Breast epithelium (tissue), 4 donors: ENCODE measurements around the gene FAM163A. TPM values are rescaled to one million over a fixed set of nuclear protein-coding genes. Genes with fewer than 3 reads are reported as not detected.

Experiments
- DNase-seq, 2 donors: peaks; one replicate each; pipeline ENCODE4 v3.0.0-alpha.2; 2019; ENCODE audit warnings: low spot score in 2 of 2
- H3K27ac ChIP-seq, 2 donors: fragments of 200-600 bp; sonication (generic) in 1 of 2; one replicate each; pipeline ENCODE4 v1.5.1; 2016 to 2019; ENCODE audit warnings: mild to moderate bottlenecking in 1 of 2
- H3K27me3 ChIP-seq, 2 donors: fragments of 200-600 bp; sonication (generic) in 1 of 2; one replicate each; pipeline versions ENCODE4 v1.5.1 to v1.6.0; 2017 to 2019; ENCODE audit warnings: control low read depth in 1 of 2, mild to moderate bottlenecking in 1 of 2
- H3K36me3 ChIP-seq: fragments of 200-600 bp; one replicate; pipeline ENCODE4 v1.5.1; 2019
- H3K4me1 ChIP-seq, 2 donors: fragments of 200-600 bp; sonication (generic); one replicate each; pipeline ENCODE4 v1.5.1; 2016 to 2019; ENCODE audit warnings: control low read depth in 1 of 2
- H3K4me3 ChIP-seq, 3 donors: fragments of 200-600 bp; sonication (generic); 1 replicate in 2 of 3; 2 replicates in 1 of 3; pipeline ENCODE4 v1.5.1; 2016 to 2019; ENCODE audit warnings: mild to moderate bottlenecking in 3 of 3, moderate library complexity in 2 of 3
- H3K9me3 ChIP-seq, 2 donors: fragments of 200-600 bp; sonication (generic) in 1 of 2; one replicate each; pipeline ENCODE4 v1.5.1; 2016 to 2019; ENCODE audit warnings: control low read depth in 1 of 2
- POLR2A ChIP-seq: fragments of 450-650 bp; IDR thresholded peaks from one replicate; pipeline ENCODE4 v1.6.1; 2016; ENCODE audit warnings: antibody characterized with exemption, mild to moderate bottlenecking, moderate library complexity
- POLR2AphosphoS5 ChIP-seq, 3 donors: sonication (generic); formaldehyde crosslinking; IDR thresholded peaks; one replicate each; pipeline ENCODE4 v1.6.1; 2017; ENCODE audit warnings: antibody characterized with exemption in 3 of 3
- intact Hi-C: fragments of 100-400 bp; cut with DNase I; formaldehyde crosslinking; loops from one replicate; pipeline ENCODE4 v1.15.1; 2023; ENCODE audit warnings: low total_unique reads
- total RNA-seq, 3 donors: library from RNA; depleted of rRNA; stranded (reverse); fragments of >200 nt; gene quantifications; one replicate each; pipeline ENCODE4 v1.1.0, GENCODE V29; 2016
- TF ChIP-seq, protein P1 (sequence below), 3 donors: fragments of 450-650 bp; IDR thresholded peaks; one replicate each; pipeline ENCODE4 v1.5.1; 2016 to 2017; ENCODE audit warnings: antibody characterized with exemption in 3 of 3, mild to moderate bottlenecking in 3 of 3, moderate library complexity in 3 of 3

FAM163A gene
- total RNA-seq, 3 donors from 2014 or later: not detected

DNA sequence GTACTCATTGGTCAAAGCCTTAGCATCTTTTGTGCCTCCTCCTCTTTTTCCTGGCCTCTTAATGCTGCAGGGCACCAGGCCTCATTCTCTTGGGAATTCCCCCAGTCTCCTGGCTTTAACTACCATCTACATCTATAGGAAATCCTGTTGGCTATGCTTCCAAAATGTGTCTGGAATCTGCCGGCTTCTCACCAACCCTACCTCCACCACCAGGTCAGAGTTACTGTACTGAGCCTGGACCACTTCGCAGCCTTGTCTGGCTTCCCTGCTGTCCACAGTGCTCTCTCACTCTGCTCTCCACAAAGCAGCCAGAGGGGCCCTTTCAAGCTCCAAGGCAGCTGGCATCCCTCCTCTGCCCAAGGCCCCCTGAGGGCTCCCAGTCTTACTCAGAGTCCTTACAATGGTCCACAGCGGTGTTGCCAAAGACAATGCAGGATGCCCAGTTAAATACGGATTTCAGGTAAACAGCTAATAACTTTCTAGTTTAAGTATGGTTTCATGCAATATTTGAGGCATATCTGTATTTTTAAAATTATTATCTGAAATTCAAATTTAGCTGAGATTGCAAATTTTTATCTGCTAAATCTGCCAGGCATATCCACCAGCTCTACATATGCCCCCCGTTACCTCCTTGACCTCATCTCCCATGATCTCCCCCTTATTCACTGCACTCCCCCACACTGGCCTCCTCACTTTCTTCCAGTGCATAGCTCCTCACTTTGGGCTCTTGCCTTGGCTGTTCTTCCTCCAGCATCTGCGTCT is 34.5 kb upstream of the FAM163A start:
- H3K27me3 ChIP-seq: no peaks in the 10 kb centered on the region
- H3K9me3 ChIP-seq: peaks cover 0 to 4% of the 10 kb centered on the region in 2 donors
- intact Hi-C loops: loop anchor here (10.0 kb wide), 1 partner anchor 106 kb away; no protein-coding TSS in a partner anchor
- H3K4me1 ChIP-seq: no peaks in the 10 kb centered on the region
- TF ChIP-seq POLR2A (no peak), POLR2AphosphoS5 (IDR thresholded peaks at IDR 0.05) (no peak)
- TF ChIP-seq, protein P1, sequence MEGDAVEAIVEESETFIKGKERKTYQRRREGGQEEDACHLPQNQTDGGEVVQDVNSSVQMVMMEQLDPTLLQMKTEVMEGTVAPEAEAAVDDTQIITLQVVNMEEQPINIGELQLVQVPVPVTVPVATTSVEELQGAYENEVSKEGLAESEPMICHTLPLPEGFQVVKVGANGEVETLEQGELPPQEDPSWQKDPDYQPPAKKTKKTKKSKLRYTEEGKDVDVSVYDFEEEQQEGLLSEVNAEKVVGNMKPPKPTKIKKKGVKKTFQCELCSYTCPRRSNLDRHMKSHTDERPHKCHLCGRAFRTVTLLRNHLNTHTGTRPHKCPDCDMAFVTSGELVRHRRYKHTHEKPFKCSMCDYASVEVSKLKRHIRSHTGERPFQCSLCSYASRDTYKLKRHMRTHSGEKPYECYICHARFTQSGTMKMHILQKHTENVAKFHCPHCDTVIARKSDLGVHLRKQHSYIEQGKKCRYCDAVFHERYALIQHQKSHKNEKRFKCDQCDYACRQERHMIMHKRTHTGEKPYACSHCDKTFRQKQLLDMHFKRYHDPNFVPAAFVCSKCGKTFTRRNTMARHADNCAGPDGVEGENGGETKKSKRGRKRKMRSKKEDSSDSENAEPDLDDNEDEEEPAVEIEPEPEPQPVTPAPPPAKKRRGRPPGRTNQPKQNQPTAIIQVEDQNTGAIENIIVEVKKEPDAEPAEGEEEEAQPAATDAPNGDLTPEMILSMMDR (IDR thresholded peaks at IDR 0.05): no peak
- no peak for DNase-seq
- no peak overlapping the region for H3K4me3 ChIP-seq
- H3K36me3 ChIP-seq: no peaks in the 10 kb centered on the region
- no peak overlapping the region for H3K27ac ChIP-seq

DNA sequence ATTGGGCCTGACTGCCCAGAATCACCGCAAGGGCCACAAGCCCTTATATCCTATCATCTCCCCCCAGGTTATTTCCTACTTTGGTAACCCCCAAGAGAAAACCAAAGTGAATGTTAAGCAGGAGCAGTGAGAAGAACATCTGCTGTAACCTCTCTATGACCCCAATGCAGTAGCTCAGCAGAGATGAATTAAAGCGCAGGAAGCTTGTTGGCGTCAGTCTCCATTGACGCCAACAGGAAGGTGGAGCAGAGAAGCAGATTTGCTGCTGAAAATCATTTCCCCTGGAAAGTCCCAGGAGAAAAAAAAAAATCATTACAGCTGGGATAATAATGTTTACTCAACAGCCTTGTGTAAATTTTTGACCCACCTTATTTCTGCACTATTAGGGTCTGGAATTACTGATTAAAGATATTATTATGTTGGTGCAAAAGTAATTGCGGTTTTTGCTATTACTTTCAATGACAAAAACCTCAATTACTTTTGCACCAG is 33.2 kb upstream of the FAM163A start:
- TF ChIP-seq, protein P1 (IDR thresholded peaks at IDR 0.05): no peak
- TF ChIP-seq POLR2A: no peak
- no peak for TF ChIP-seq POLR2AphosphoS5 (IDR thresholded peaks at IDR 0.05)
- H3K4me3 ChIP-seq: no peak overlapping the region
- intact Hi-C loops: loop anchor here (10.0 kb wide), 1 partner anchor 105 kb away; no protein-coding TSS in a partner anchor
- no peak for DNase-seq
- H3K27ac ChIP-seq: no peak overlapping the region
- no peaks in the 10 kb centered on the region for H3K4me1 ChIP-seq
- H3K36me3 ChIP-seq: no peaks in the 10 kb centered on the region
- peaks cover 6 to 16% of the 10 kb centered on the region in 2 donors for H3K9me3 ChIP-seq
- H3K27me3 ChIP-seq: no peaks in the 10 kb centered on the region

DNA sequence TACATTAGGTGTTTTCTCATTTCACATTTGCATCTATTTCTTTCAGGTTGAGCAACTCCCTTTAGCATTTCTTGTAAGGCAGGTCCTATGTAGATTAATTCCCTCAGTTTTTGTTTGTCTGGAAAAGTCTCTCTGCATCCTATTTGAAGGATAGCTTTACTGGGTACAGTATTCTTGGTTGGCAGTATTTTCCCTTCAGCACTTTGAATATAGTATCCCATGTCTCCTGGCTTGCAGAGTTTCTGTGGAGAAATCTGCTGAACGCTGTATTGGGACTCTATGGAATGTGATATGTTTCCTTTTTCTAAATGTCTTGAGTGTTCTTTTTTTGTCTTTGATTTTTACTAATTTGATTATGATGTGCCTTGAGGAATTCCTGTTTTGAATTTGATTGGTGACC is 28.9 kb upstream of the FAM163A start:
- TF ChIP-seq POLR2AphosphoS5 (IDR thresholded peaks at IDR 0.05): no peak
- TF ChIP-seq, protein P1 (IDR thresholded peaks at IDR 0.05): no peak
- no peak for TF ChIP-seq POLR2A
- no peak overlapping the region for H3K27ac ChIP-seq
- intact Hi-C loops: no loop called here
- H3K9me3 ChIP-seq: peaks cover 22 to 37% of the 10 kb centered on the region in 2 donors
- no peaks in the 10 kb centered on the region for H3K27me3 ChIP-seq
- no peak for DNase-seq
- H3K36me3 ChIP-seq: no peaks in the 10 kb centered on the region
- H3K4me3 ChIP-seq: no peak overlapping the region
- no peaks in the 10 kb centered on the region for H3K4me1 ChIP-seq

DNA sequence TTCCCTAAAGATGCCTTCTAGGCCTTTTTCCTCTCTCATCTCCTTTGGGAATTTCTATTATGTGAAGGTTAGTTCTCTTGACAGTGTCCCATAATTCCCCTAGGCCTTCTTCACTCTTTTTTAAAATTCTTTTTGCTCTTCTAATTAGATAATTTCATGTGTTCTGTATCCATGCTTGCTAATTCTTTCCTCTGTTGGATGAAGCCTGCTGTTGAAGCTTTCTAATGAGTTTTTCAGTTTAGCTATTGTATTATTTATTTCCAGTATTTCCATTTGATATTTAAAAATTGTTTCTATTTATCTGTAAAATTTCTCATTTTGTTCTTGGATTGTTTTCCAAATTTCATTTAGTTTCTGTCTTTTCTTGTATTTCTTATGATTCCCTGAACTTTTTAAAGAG is 28.5 kb upstream of the FAM163A start:
- no peaks in the 10 kb centered on the region for H3K4me1 ChIP-seq
- intact Hi-C loops: no loop called here
- no peaks in the 10 kb centered on the region for H3K27me3 ChIP-seq
- no peaks in the 10 kb centered on the region for H3K36me3 ChIP-seq
- no peak for DNase-seq
- no peak overlapping the region for H3K4me3 ChIP-seq
- no peak overlapping the region for H3K27ac ChIP-seq
- H3K9me3 ChIP-seq: peaks cover 22 to 37% of the 10 kb centered on the region in 2 donors
- TF ChIP-seq POLR2A (no peak), POLR2AphosphoS5 (IDR thresholded peaks at IDR 0.05) (no peak)
- TF ChIP-seq, protein P1 (IDR thresholded peaks at IDR 0.05): no peak

DNA sequence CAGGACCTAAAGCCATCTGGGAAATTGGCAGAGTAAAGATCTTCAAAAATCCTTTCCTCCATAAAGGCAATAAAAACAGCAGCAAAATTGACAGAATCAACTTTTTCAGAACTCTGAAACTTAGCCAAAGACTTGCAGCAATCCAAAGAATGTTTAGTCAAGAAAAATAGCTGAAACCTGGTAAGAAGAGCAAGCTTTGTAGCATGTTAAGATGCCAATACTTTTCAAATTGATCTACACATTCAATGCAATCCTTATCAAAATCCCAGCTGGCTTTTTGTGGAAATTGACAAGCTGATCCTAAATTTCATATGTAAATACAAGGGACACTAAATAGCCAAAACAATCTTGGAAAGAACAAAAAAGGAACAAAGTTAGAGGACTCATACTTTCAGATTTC is 23.8 kb upstream of the FAM163A start:
- Histone ChIP-seq H3K9me3 (peaks cover 20 to 27% of the 10 kb centered on the region in 2 donors), H3K27me3 (no peaks in the 10 kb centered on the region)
- intact Hi-C loops: no loop called here

More for the DNA sequence above, 23.8 kb upstream of the FAM163A start:
- H3K36me3 ChIP-seq: no peaks in the 10 kb centered on the region
- no peaks in the 10 kb centered on the region for H3K4me1 ChIP-seq
- no peak overlapping the region for H3K4me3 ChIP-seq
- no peak for DNase-seq
- no peak overlapping the region for H3K27ac ChIP-seq
- TF ChIP-seq POLR2A (no peak), POLR2AphosphoS5 (IDR thresholded peaks at IDR 0.05) (no peak)
- TF ChIP-seq, protein P1 (IDR thresholded peaks at IDR 0.05): no peak
